Stimulated activated CD8-positive, alpha-beta memory T cell treated with anti-CD3 and anti-CD28 coated beads, Interleukin-7, amount 100 ng/mL, for 4 hours (primary cell): ENCODE data around the gene NMRAL1.

ENCODE experiments used
- DNase-seq, 2 donors: peaks; one replicate each; pipeline ENCODE4 v3.0.0-alpha.2; 2020; ENCODE audit warnings: low read depth in 2 of 2

NMRAL1 gene

DNA sequence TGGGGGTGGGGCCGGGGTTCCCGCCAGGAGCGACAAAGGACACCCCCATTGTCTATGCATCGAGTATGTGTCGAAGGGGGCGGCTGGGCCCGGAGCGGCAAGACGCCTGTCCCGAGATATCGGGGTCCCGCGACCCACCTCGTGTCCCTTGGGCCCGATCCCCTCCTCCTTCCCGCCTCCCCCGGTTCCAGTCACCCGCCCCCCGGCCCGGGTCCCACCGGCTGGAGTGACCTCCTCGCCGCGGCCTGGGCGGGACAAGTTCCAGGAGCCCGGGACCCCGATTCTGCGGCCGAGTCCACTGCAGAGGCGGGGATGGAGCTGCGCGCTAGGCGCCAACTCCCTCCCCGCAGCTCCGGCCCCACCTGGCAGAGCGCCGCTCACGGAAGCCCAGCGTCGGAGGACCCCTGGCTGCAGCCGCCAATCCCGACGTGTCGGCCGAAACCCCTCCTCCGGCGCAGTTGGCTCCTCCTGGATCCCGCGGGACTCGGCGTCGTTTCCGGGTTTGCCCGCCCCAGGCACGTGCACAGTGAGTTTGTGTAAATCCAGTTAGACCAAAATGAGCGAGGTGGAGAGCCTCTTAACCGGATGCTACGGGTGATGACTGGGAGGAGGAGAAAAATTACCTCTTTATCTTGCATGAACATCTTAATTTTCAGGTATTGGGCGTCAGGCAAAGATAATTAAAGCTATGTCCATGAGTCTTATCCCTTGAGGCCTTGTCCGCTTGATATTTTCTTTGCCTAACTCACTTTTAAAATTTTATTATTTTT lies at the start of gene NMRAL1:
Gene NMRAL1 (minus strand): TSS at position 434 of the 770 bp plus-strand sequence. CDS start 493 bp downstream, outside the sequence.
- peak; percentile 67 to 72 for DNase-seq

GRCh38 chr16:4523686-4524085 lies 49.3 kb upstream of the NMRAL1 start:
- DNase-seq: no peak

- DNase-seq: no peak
Observed at GRCh38 chr16:4522051-4522581, 47.7 kb upstream of the NMRAL1 start.

DNA sequence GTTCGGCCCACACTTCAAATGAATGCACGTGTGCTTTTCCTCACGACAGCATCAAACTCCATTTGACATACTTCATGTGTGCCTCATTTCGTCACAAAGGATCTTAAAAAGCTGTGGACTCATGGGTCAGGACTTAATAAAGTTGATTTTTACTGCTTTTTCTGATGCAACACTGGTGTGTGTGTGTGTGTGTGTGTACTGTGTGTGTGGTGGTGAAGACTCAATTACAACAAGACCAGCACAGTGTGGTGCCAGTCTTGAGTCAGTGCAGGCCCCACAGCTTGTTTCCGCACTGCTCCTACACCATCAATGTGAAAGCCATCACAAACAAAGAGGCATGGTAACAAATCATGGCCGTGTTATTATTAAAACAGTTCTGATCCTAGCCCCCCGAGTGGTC lies 46.5 kb upstream of the NMRAL1 start:
- no peak for DNase-seq

- no peak for DNase-seq
Observed at GRCh38 chr16:4519274-4520058, 45.0 kb upstream of the NMRAL1 start.

DNA sequence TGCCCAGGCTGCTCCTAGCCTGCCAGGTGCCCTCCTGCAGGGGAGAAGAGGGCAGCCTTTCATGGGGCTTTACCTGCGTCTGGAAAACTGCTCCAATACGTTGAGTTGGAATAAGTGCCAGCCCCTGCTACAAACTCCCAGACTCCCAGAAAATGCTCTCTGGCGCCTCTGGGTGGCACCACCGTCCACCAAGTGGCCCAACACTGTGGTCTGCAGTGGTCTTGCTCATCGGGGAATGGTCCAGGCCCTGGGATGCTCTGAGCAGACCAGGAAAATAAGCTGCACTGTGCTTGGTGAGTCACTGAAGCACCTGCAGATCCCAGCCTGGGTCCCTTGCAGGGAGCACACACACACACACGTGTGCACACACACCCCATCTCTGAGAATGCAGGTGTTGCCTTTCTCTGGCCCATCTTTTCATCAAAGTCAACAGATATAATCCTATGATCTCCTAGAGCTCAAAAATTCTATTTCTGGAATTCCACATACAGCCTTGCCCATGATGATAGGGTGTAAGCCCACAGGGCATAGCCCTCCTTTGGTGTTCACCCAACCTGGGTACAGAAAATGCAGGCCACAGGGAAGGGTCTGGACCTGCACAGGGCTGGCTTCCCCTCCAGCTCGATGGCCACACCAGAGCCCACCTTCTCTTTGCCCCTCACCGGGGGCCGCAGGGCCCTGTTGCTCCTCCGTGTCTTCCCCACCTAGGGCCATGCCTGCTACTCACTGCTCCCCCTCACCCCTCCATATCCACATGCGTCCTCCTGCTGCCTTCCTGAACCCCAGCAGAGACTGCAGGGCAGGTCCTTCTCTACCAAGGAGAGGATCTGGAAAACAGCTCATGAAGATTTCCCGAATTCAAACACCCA lies 43.6 kb upstream of the NMRAL1 start:
- DNase-seq: no peak

- no peak for DNase-seq
Observed at GRCh38 chr16:4515611-4516233, 41.3 kb upstream of the NMRAL1 start.

GRCh38 chr16:4514606-4515005 lies 40.2 kb upstream of the NMRAL1 start:
- no peak for DNase-seq

GRCh38 chr16:4513881-4514280 lies 39.5 kb upstream of the NMRAL1 start:
- DNase-seq: no peak

GRCh38 chr16:4513086-4513860 lies 38.8 kb upstream of the NMRAL1 start:
- no peak for DNase-seq

DNA sequence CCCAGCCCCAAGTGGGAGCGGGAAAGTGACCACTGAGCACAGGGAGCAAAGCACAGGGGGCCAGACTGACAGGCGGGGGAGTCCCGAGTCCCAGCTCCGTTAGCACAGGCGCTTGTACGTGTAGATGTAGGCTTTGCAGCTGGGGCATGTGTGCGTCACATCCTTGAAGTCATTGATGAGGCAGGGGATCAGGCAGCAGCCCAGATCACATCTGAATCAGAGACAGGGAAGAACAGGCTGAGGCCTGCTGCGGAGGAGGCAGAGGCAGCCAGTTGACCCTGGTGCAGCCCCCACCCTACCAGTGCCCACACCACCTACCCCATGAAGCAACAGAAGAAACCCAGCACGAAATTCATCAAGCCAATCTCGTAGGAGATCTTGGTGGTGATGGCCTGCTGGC lies 38.0 kb upstream of the NMRAL1 start:
- DNase-seq: no peak

DNA sequence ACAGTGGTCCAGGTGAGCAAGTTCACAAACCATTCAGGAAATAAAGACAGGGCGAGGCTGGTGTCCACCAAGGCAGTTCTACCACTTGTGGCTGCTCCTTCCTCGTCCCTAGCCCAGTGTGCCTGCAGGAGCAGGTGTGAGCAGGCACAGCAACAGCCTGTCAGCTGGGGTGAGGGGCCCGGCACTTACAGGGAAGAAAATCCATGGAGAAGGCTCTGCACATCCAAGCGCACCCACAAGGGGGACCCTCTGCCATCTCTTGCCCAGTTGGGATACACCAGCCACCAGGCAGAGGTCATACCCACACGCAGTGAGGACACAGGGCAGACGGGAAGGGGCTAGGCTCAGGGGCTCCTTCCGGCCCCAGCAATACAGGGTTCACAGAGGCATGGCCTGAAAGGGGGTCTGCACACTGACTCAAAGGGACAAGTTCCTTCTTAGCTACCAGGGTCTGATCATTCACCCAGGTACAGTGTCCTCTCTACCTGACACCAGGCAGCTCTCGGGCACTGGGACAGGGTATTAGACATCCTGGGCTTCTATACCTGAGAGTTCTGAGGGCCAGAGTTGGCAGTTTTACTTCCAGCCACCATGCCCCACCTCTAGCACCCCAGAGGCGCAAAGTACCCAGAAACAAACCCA lies 37.1 kb upstream of the NMRAL1 start:
- no peak for DNase-seq

- DNase-seq: no peak
Observed at GRCh38 chr16:4510747-4511426, 36.5 kb upstream of the NMRAL1 start.

GRCh38 chr16:4510131-4510530 lies 35.7 kb upstream of the NMRAL1 start:
- DNase-seq: no peak

GRCh38 chr16:4509420-4509819 lies 35.0 kb upstream of the NMRAL1 start:
- DNase-seq: no peak

DNA sequence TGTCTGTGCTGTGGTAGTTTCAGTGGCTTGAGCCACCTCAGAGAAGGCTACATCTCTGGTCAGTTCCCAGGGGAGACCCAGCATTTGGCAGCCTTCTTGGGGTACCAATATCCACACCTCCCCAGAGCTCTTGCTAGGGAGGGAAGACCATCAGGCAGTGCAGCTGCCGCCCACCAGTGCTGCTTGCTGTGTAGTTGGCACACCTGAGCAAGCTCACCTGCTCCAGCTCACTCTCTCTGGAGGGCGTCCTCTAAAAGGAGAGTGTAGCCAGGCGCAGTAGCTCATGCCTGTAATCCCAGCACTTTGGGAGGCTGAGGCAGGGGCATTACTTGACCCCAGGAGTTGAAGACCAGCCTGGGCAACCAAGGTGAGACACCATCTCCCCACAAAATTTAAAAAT lies 34.4 kb upstream of the NMRAL1 start:
- no peak for DNase-seq

DNA sequence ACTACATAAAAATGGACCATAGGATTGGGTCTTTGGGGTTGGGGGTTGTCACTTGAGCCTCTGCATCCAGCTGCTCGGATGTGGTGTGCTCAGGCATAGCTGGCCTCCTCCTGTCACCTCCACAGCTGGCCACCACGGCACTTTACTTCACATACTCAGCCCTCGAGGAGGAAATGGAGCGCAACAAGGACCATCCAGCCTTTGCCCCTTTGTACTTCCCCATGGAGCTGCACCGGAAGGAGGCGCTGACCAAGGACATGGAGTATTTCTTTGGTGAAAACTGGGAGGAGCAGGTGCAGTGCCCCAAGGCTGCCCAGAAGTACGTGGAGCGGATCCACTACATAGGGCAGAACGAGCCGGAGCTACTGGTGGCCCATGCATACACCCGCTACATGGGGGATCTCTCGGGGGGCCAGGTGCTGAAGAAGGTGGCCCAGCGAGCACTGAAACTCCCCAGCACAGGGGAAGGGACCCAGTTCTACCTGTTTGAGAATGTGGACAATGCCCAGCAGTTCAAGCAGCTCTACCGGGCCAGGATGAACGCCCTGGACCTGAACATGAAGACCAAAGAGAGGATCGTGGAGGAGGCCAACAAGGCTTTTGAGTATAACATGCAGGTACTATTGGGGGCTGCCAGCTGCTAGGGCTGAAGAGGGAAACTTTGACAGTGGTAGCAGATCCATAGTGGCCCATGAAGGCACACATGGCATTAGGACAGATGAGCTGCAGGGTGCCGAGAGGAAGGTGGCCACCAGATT lies 33.3 kb upstream of the NMRAL1 start:
- no peak for DNase-seq

GRCh38 chr16:4506450-4506849 lies 32.0 kb upstream of the NMRAL1 start:
- peak; percentile 27 to 37 for DNase-seq
